Glutamatergic neuron (in vitro differentiated cells): ENCODE data around the gene ZNF554. TPM values are rescaled to one million over a fixed set of nuclear protein-coding genes. Genes with fewer than 3 reads are reported as not detected.

Experiments
- DNase-seq: peaks from one replicate; pipeline ENCODE4 v3.0.0; 2022
- H3K27ac Mint-ChIP-seq: one replicate; pipeline ENCODE4 v1.8.0; 2020; ENCODE audit warnings: mild to moderate bottlenecking, mixed read lengths, inconsistent platforms; ENCODE audit not compliant: unreplicated experiment
- H3K27me3 Mint-ChIP-seq: one replicate; pipeline ENCODE4 v1.8.0; 2020; ENCODE audit warnings: mild to moderate bottlenecking, moderate library complexity, mixed read lengths, inconsistent platforms; ENCODE audit not compliant: unreplicated experiment
- H3K36me3 Mint-ChIP-seq: one replicate; pipeline ENCODE4 v1.8.0; 2020; ENCODE audit warnings: mild to moderate bottlenecking, mixed read lengths, inconsistent platforms; ENCODE audit not compliant: unreplicated experiment
- H3K4me1 Mint-ChIP-seq: one replicate; pipeline ENCODE4 v1.8.0; 2020; ENCODE audit warnings: mild to moderate bottlenecking, low read depth, mixed read lengths, inconsistent platforms; ENCODE audit not compliant: unreplicated experiment
- H3K4me3 Mint-ChIP-seq: one replicate; pipeline ENCODE4 v1.8.0; 2020; ENCODE audit warnings: mild to moderate bottlenecking, mixed read lengths, inconsistent platforms; ENCODE audit not compliant: unreplicated experiment
- H3K9me3 Mint-ChIP-seq: one replicate; pipeline ENCODE4 v1.8.0; 2020; ENCODE audit warnings: mild to moderate bottlenecking, moderate library complexity, mixed read lengths, inconsistent platforms; ENCODE audit not compliant: unreplicated experiment
- CTCF ChIP-seq: fragments of 200-600 bp; sonication (generic); IDR thresholded peaks from one replicate; pipeline ENCODE4 v1.5.0; 2021; ENCODE audit not compliant: partially characterized antibody, unreplicated experiment
- total RNA-seq: library from RNA; stranded (reverse); fragmentation: NEBNext Ultra II Directional; extraction: Animal tissue kit (Norgen Biotek cat#: 25700); gene quantifications from one replicate; pipeline ENCODE4 v1.2.1, GENCODE V29; 2021; ENCODE audit not compliant: unreplicated experiment

ZNF554 gene
- total RNA-seq, 1 donor from 2014 or later, result 5.8 TPM

DNA sequence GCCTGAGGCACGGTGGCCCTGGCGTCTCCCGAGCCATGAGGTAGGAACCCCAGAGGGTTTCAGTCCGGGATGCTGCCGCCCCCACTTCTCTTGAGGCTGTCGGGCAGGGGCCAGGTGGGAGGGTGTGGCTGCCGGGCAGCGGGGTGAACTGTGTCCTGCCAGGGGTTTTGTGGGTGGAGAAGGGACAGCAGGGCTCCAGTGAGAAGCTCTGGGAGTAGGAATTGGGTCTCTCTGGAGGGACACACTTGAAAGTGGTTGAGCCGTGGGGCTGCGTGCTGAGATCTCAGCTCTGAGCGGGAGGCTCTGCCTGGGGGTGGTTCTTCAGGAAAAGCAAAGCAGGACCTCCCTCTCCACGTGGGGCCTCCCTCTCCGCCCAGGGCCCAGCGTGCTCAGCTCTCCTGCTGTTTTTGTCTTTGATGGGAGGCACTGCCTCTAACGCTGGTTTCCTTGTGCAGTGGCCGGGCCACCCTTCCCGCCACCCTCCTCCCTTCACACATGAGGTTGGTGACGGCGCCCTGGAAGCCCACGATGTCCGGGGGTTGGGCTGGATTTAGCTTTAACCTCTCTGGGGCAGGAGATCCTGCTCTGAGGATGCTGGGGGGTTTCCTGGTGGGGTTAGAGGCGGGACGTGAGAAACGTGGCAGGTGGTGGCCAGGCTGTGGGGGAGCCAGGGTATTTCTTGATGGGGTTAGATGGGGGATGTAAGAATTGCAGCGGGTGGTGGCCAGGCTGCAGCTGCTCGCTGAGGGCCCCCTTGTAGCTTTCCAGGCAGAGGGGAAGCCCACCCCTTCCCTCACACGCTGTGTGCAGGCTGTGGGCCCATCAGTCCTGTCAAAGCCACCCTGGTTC lies 15.3 kb upstream of the ZNF554 start:
- H3K36me3 Mint-ChIP-seq, result peaks cover 10% of the 10 kb centered on the region
- H3K27ac Mint-ChIP-seq, result no peak overlapping the region
- DNase-seq, result no peak
- no peak overlapping the region for H3K4me3 Mint-ChIP-seq
- no peaks in the 10 kb centered on the region for H3K4me1 Mint-ChIP-seq
- H3K9me3 Mint-ChIP-seq, result no peaks in the 10 kb centered on the region
- no peaks in the 10 kb centered on the region for H3K27me3 Mint-ChIP-seq
- no peak for TF ChIP-seq CTCF

- no peak for DNase-seq
- TF ChIP-seq CTCF, result no peak
- H3K27ac Mint-ChIP-seq, result no peak overlapping the region
- H3K9me3 Mint-ChIP-seq, result no peaks in the 10 kb centered on the region
- no peak overlapping the region for H3K4me3 Mint-ChIP-seq
- H3K4me1 Mint-ChIP-seq, result no peaks in the 10 kb centered on the region
- H3K36me3 Mint-ChIP-seq, result peaks cover 10% of the 10 kb centered on the region
- no peaks in the 10 kb centered on the region for H3K27me3 Mint-ChIP-seq
These were observed 14.3 kb upstream of the ZNF554 start for GRCh38 chr19:2805261-2805900.

DNA sequence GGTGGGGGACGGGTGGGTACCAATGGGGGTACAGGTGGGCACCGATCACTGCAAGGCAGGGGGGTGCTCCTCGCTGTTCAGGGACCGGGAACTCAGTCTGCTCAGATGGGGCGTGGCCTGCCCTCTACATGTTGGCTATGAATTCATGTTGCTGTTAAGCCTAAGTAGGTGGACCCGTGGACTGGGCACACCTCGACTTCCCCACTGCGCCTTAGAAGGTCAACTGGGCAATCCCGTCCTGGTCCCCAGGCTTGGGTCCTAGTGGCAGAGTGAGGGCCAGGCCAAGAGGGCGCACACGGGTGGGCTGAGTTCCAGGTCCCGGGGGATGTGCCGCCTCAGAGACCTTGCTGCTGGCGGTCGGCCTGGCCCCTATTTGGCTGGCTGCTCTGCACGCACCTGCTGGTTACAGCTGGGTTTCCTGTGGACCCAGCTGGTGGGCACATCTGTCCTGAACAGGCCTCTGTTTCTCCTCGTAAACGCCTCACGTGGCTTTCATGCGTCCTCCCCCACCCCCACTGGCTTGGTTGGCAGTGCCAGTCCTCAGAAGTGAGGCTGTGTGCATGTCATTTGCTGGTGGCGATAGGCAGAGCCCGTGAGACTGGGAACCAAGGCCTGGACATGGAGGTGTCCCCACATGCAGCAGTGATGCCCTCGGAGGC lies 13.5 kb upstream of the ZNF554 start:
- H3K4me1 Mint-ChIP-seq, result no peaks in the 10 kb centered on the region
- H3K27ac Mint-ChIP-seq, result no peak overlapping the region

GRCh38 chr19:2806736-2807378 lies 12.8 kb upstream of the ZNF554 start:
- TF ChIP-seq CTCF, result no peak
- no peaks in the 10 kb centered on the region for H3K4me1 Mint-ChIP-seq
- no peaks in the 10 kb centered on the region for H3K27me3 Mint-ChIP-seq
- no peaks in the 10 kb centered on the region for H3K9me3 Mint-ChIP-seq
- H3K27ac Mint-ChIP-seq, result no peak overlapping the region
- H3K36me3 Mint-ChIP-seq, result peaks cover 10% of the 10 kb centered on the region
- DNase-seq, result no peak
- no peak overlapping the region for H3K4me3 Mint-ChIP-seq

More for the DNA sequence above, 13.5 kb upstream of the ZNF554 start:
- DNase-seq, result no peak
- Mint-ChIP-seq H3K4me3 (no peak overlapping the region), H3K9me3 (no peaks in the 10 kb centered on the region), H3K27me3 (no peaks in the 10 kb centered on the region), H3K36me3 (peaks cover 10% of the 10 kb centered on the region)
- no peak for TF ChIP-seq CTCF
